ENCODE measurements around the gene HDAC3.

HDAC3 gene

DNA sequence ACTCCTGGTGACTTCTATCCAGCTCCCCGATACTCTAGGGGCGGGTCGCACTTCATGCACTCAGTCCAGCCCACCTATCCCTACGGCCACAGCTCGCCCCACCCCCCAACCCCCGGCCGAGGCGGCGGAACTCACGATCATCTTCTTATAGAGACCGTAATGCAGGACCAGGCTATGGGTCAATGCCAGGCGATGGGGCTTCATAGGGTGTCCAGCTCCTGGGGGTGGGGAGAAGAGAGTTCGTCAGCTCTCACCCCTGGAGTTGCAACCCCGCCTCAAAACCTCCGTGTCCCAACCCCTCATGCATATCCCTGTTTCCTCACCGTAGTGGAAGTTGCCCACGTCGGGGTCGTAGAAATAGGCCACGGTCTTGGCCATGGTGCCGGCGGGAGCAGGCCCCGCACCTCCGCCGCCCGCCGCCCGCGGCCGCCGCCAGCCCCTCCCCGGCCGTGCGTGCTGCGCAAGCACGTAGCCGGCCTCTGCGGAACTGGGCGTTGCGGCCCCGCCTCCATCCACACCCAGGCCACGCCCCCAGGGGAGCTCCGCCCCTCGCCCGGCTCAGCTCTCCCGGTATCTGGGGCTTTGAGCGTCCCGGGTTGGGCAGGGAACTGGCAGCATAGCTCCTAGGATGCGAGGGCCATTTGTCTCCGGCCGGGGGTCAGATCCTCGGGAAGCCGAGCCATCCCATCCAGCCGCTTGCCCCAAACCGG lies at the start of gene HDAC3, which contains the start of gene RELL2:
HDAC3 (minus strand) TSS at position 437 of the 710 bp plus-strand sequence; CDS start at position 378, 59 bp downstream.
RELL2 (plus strand) TSS at position 585 of the 710 bp plus-strand sequence. CDS start 1,229 bp downstream, outside the sequence.
- peak; percentile 96 to 97 for DNase-seq

DNA sequence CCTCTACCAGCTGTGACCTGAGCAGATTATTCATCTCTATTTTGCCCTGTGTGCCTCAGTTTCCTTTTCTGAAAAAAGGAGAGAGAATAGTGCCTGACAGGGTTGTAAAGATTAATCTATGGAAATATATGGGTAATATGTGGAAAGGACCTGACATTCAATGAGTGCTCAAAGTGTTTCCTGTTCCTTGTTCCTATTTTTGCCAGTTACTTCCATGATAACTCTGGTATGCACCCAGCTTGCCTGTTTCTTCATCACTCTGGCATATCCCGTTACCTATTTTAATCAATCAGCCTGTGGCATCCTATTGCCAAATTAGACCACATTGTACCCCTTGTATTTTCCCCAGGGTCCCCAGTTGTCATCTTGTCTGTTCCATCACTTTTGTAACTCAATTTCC lies 48.9 kb upstream of the HDAC3 start:
- DNase-seq, result no peak

- no peak for DNase-seq
Measured at GRCh38 chr5:141683596-141684141, 47.0 kb upstream of the HDAC3 start.

DNA sequence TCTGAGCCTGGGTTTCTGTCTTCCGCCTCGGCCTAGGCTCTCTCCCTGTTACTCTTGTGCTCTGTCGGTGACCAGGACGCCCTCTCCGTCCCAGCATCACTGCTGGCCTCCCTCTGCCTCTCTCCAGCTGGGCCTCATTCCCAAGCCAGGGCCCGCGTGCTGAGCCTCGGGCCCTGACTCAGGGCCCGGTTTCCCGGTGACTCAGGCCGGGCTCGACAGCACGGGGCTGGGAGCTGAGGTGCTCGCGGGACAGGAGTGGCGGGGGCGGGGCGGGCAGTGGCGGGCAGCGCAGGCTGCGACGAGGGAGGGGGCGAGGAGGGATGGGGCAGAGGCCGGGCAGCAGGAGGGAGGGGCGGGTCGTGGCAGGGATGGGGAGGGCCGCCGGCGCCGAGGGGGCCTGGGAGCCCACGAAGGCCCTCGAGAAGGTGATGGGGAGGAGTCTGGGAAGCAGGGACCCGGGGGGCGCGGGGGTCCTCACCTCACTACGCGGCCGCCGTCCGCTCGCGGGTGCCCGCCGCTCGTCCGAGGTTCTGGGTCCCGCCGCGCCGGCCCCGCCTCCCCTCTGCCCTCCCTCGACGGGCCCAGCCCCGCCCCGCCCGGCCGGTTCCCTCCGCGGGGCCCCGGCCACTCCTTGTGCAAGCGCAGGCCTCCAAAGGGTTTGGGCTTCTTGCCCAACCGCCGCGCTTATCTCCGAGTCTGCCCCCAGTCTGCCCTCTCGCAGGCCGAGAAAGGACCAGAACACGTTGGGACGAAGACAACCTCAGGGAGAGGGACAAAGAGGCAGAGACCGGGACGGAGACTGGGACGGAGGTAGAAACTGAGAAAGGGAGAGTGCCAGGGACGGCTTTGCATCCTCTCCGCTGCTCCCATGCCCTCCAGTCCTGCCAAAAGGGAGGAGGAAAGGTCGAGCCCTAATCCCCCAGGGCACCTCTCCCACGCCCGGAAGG lies 45.3 kb upstream of the HDAC3 start, which contains the start of gene ARAP3:
ARAP3 (minus strand) TSS at position 536 of the 947 bp plus-strand sequence. CDS start 1,744 bp downstream, outside the sequence.
- peak; percentile 47 to 57 for DNase-seq

DNA sequence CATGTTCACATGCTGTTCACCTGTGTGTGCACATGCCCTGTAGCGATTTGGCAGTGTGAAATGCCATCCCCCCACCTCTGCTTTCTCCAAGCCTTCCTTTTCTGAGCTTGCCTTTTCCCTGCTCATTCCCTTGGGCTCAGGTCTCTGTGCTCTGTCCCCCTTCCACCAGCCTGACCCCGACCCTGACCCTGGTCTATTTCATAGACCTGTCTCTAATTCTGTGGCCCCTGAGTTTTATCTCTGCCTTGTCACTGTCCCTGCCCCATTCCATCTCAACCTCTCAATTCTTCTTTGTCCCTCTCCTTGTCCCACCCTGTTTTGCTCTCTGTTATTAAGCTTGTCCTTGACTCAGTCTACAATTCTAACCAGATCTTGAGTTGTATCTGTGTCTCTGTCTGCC lies 44.6 kb upstream of the HDAC3 start:
- DNase-seq, result no peak

- DNase-seq, result no peak
Measured at GRCh38 chr5:141680751-141681201, 44.1 kb upstream of the HDAC3 start.

DNA sequence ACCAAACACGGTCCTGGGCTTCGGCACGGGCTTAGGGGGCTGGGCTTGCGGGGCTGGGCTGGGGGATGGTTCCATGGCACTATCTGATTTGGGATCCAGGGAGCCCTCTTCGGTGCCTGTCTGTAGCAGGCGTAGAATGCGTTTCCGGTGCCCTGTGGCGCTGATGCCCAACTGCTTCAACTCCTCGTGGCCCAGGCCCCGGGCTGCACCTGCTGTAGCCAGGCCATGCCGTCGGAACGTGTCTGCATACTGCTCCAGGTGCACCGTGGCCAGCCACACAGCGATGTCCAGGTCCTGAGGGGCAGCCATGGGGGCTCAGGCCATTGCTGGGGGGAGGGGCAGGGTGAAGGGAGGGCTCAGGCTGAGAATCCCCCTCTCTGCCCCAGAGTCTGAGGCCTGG lies 43.5 kb upstream of the HDAC3 start:
- no peak for DNase-seq

DNA sequence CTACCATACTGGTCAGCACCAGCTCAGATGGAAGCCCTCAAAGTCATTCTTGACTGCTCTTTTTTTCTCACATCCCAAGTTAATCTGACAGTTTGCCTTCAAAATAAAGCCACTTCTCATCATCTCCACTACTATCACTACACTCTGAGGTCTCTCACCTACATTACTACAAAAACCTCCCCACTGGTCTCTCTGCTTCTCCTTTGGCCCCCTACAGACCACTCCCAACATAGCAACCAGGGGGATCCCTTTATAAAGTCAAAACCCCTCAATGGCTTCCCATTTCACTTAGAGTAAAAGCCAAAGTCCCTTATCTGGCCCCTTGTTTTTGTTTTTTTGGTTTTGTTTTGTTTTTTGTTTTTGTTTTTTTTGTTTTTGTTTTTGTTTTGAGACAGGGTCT lies 40.8 kb upstream of the HDAC3 start:
- DNase-seq, result no peak

DNA sequence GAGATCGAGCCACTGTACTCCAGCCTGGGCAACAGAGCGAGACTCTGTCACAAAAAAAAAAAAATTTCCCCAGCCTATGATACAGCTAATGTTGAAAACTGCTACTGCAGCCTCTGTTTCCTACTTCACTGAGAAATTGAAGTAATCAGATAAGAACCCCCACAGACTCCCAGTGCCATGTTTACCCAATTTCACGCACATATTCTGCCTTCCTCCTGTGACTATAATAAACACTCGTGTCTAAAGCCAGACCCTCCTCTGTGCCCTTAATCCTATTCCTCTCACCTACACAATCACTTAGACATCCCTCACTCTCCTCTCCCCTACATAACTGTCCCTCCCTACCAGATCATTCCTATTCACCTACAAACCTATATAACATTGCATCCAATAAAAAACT lies 39.0 kb upstream of the HDAC3 start:
- no peak for DNase-seq

- no peak for DNase-seq
Measured at GRCh38 chr5:141674747-141675146, 38.1 kb upstream of the HDAC3 start.

DNA sequence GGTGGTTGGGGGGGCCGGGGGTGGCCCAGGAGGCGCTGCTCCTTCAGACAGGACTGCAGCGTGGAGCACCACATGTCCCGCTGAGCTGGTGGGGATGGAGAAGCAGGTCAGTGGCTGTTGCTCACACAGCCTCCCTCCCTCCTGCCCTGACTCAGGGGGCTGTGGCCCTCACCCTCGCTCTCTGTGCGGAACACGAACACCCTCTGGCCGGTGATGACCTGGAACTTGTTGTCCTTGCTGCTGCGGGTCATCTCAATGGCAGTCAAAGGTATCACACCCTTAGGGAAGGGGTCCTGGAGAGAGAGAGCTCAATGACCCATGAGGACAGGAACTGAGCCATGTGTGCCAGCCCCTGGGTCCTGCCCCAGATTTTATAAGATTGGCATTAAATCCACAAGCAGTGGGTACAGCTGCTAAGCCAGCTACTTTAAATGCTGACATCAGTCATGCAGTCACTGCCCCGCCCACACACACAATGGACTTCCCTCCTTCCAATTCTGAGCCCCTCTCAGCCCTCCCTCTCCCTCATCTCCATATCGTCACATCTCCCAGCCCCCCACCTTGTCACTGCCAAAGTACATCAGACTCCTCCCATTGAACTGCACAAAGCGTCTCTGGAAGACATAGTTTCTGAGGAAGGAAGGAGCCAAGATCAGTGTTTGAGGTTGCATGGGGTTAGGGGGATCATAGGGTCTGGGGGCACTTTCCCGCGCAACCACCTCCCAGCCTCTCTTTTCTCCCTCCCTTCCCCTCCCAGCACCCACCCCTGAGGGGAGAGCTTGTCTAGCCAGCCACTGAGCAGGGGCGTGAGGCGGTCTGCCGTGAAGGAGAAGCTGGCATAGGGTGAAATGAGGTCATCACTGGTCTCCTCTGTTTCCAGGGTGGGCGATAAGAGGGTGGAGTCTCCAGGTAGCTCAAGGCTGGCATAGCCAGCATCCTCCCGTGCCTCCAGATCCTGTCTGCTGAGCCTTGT lies 36.5 kb upstream of the HDAC3 start:
- no peak for DNase-seq

DNA sequence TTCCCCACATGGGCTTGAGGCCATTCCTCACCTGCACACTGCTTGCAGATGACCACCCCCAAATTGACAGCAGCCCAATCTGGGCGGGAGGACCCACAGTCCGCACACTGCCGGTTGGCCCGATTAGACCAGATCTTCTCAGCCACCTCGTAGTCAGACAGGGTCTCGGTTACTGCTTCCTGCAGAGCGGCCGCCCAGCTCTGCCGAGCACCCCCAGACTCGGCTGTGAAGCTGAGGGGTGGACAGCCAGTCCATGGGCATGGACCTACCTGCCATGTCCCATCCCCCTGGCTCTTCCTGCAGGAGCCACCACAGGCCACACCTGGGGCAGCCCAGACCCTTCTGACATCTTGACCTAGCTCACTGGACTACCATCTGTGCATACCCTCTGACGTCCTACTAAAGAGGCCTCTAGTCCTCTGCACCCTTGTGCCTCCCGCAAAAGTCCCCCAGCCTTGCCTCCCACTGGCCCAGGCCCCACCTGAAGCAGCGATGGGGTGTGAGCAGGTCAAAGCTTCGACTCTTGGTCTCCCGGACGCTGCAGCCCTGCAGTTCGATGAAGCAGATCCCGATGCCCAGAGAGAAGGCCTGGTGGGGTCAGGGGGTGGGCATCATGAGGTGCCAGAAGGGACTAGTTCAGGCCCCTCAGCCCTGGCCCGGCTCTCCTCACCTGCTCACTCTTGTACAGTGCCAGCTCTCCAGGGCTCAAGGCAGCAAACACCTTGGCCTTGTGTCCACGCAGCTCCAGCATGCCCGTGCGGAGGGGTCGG lies 35.6 kb upstream of the HDAC3 start:
- DNase-seq, result no peak

- DNase-seq, result no peak
Measured at GRCh38 chr5:141669520-141669919, 32.9 kb upstream of the HDAC3 start.

- no peak for DNase-seq
Measured at GRCh38 chr5:141668601-141669265, 32.1 kb upstream of the HDAC3 start.

GRCh38 chr5:141665995-141666940 lies 29.6 kb upstream of the HDAC3 start:
- no peak for DNase-seq

DNA sequence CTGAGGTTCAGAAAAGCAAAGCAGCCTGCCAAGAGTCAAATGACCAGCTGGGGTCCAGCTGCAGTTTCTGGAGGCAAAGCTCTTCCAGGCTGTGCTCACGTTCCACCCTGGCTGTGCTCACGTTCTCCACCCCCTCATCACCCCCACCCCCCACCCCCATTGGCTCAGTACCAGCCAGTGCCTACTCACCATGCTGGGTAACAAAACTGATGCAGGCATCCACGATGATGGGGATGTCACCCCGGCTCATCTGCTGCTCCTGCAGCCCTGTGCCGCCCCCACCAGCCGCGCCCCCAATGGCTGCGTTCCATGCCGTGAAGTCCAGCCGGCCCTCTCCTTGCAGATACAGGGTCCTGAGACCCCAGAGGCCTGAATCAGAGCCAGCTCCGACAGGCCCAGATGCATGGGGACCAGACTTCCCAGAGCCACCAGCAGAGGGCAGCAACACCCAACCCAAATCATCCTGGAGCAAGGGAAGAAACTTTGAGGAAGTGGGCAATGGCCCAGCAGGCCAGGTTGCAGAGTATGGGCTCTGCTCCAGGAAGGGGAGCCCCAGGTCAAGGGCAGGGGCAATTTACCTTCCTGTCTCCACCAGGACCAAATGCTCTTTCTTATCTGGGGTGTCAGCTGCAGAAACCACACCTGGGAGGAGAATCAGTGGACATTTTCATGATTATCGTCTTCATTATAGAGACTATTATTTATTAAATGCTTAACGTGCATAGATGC lies 28.2 kb upstream of the HDAC3 start:
- DNase-seq, result peak; percentile 81 to 82

DNA sequence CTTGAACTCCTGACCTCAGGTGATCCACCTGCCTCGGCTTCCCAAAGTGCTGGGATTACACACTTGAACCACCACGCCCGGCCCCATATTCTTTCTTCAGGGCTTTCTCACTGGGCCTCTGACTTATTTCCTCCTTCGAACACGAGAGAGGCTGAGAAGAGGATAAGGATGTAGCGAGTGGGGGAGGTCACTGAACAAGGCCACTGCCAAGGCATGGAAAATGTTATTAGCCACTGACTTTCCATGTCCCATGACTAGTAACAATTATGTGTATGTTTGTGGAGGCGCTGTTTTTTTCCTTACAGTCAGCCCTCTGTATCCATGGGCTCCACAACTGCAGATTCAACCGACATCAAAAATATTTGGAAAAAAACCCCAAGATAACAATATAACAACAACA lies 26.9 kb upstream of the HDAC3 start:
- no peak for DNase-seq

- no peak for DNase-seq
Measured at GRCh38 chr5:141662028-141662427, 25.4 kb upstream of the HDAC3 start.
